KOPT-K1 (cell line): ENCODE measurements around the gene KLC1.

Source experiments
- H3K27ac ChIP-seq: fragments of 200-600 bp; sonication (generic); 2 replicates; pipeline ENCODE4 v1.5.1; 2016; ENCODE audit warnings: antibody characterized with exemption, mild to moderate bottlenecking, low read depth, low read length; ENCODE audit not compliant: poor library complexity, severe bottlenecking
- H3K36me3 ChIP-seq: fragments of 200-600 bp; sonication (generic); 2 replicates; pipeline ENCODE4 v1.5.1; 2017; ENCODE audit warnings: antibody characterized with exemption, mild to moderate bottlenecking, low read length, moderate library complexity; ENCODE audit not compliant: insufficient read depth
- H3K9me3 ChIP-seq: fragments of 200-600 bp; sonication (generic); 2 replicates; pipeline ENCODE4 v1.5.1; 2017; ENCODE audit warnings: antibody characterized with exemption, low read length, mild to moderate bottlenecking; ENCODE audit not compliant: insufficient read depth, poor library complexity, severe bottlenecking

The KLC1 gene

GRCh38 chr14:103706551-103707328, 77.7 kb downstream of the KLC1 start:
- peaks cover 100% of the 10 kb centered on the region for H3K36me3 ChIP-seq
- H3K27ac ChIP-seq = no peak overlapping the region
- no peaks in the 10 kb centered on the region for H3K9me3 ChIP-seq

- H3K9me3 ChIP-seq = no peaks in the 10 kb centered on the region
- H3K36me3 ChIP-seq = peaks cover 100% of the 10 kb centered on the region
- H3K27ac ChIP-seq = no peak overlapping the region
Observed at GRCh38 chr14:103707329-103708263, 78.6 kb downstream of the KLC1 start.

- no peaks in the 10 kb centered on the region for H3K9me3 ChIP-seq
- H3K27ac ChIP-seq = no peak overlapping the region
- peaks cover 100% of the 10 kb centered on the region for H3K36me3 ChIP-seq
Observed at GRCh38 chr14:103708750-103709187, 79.8 kb downstream of the KLC1 start.

GRCh38 chr14:103709814-103710213, 80.8 kb downstream of the KLC1 start:
- H3K36me3 ChIP-seq = peaks cover 90% of the 10 kb centered on the region
- H3K27ac ChIP-seq = no peak overlapping the region
- no peaks in the 10 kb centered on the region for H3K9me3 ChIP-seq

GRCh38 chr14:103710771-103711377, 81.9 kb downstream of the KLC1 start:
- Histone ChIP-seq H3K9me3 (no peaks in the 10 kb centered on the region), H3K27ac (no peak overlapping the region), H3K36me3 (peaks cover 80% of the 10 kb centered on the region)

- H3K9me3 ChIP-seq = no peaks in the 10 kb centered on the region
- peaks cover 71% of the 10 kb centered on the region for H3K36me3 ChIP-seq
- peak overlapping the region; percentile 87 for H3K27ac ChIP-seq
Observed at GRCh38 chr14:103711516-103712431, 82.8 kb downstream of the KLC1 start.

- H3K9me3 ChIP-seq = no peaks in the 10 kb centered on the region
- H3K36me3 ChIP-seq = peaks cover 66% of the 10 kb centered on the region
- H3K27ac ChIP-seq = peak overlapping the region; percentile 87
Observed at GRCh38 chr14:103712633-103713247, 83.7 kb downstream of the KLC1 start.

- Histone ChIP-seq H3K27ac (peak overlapping the region; percentile 87), H3K36me3 (peaks cover 61% of the 10 kb centered on the region), H3K9me3 (no peaks in the 10 kb centered on the region)
Observed at GRCh38 chr14:103713304-103714062, 84.5 kb downstream of the KLC1 start.

GRCh38 chr14:103714063-103714724, 85.2 kb downstream of the KLC1 start:
- Histone ChIP-seq H3K36me3 (peaks cover 53% of the 10 kb centered on the region), H3K27ac (peak overlapping the region; percentile 87), H3K9me3 (no peaks in the 10 kb centered on the region)

GRCh38 chr14:103715052-103716000, 86.3 kb downstream of the KLC1 start, which contains the start of the genes XRCC3 and ZFYVE21:
XRCC3 (minus strand) TSS chr14:103715451; CDS start chr14:103711087, 4,364 bp downstream.
ZFYVE21 (plus strand) TSS chr14:103715810; CDS start chr14:103715842, 32 bp downstream.
- Histone ChIP-seq H3K9me3 (no peaks in the 10 kb centered on the region), H3K27ac (peak within 1 kb of the TSS; percentile 87), H3K36me3 (peaks cover 42% of the 10 kb centered on the region)

GRCh38 chr14:103716091-103716801, 87.2 kb downstream of the KLC1 start:
- Histone ChIP-seq H3K9me3 (no peaks in the 10 kb centered on the region), H3K27ac (peak overlapping the region; percentile 62), H3K36me3 (peaks cover 33% of the 10 kb centered on the region)
